DOHH2 (cell line): Measurements from ENCODE around the gene THEMIS2.

Experiments
- EZH2phosphoT487 ChIP-seq: fragments of 200-600 bp; sonication (generic); IDR thresholded peaks from 2 replicates; pipeline ENCODE4 v1.6.1; 2017; ENCODE audit warnings: borderline replicate concordance, mild to moderate bottlenecking, antibody characterized with exemption, low read length, moderate library complexity, mixed read lengths
- TF ChIP-seq, protein P1 (sequence below): fragments of 200-600 bp; sonication (generic); IDR thresholded peaks from one replicate; pipeline ENCODE4 v1.5.1; 2014; ENCODE audit warnings: antibody characterized with exemption, mild to moderate bottlenecking, low read depth, low read length; ENCODE audit not compliant: poor library complexity, severe bottlenecking

DNA sequence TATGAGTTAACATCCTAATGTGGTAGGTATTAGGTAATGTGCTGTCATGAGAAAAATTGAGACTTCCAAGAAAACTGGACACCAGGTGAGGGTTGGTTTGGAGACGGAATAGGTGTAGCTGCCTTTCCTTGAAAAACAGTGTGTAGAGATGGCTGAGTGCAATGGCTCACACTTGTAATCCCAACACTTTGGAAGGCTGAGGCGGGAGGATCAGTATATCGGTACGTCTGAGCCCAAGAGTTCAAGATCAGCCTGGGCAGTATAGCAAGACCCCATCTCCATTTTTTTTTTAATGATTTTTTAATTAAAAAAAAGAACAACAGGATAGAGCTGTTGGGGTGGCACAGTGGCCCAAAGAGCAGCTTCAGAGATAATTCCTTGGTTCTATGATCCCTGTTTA is 48.6 kb upstream of the THEMIS2 start:
- TF ChIP-seq, protein P1, sequence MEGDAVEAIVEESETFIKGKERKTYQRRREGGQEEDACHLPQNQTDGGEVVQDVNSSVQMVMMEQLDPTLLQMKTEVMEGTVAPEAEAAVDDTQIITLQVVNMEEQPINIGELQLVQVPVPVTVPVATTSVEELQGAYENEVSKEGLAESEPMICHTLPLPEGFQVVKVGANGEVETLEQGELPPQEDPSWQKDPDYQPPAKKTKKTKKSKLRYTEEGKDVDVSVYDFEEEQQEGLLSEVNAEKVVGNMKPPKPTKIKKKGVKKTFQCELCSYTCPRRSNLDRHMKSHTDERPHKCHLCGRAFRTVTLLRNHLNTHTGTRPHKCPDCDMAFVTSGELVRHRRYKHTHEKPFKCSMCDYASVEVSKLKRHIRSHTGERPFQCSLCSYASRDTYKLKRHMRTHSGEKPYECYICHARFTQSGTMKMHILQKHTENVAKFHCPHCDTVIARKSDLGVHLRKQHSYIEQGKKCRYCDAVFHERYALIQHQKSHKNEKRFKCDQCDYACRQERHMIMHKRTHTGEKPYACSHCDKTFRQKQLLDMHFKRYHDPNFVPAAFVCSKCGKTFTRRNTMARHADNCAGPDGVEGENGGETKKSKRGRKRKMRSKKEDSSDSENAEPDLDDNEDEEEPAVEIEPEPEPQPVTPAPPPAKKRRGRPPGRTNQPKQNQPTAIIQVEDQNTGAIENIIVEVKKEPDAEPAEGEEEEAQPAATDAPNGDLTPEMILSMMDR, result no peak
- no peak for TF ChIP-seq EZH2phosphoT487
